ENCODE data around the gene SPG7.

Gene SPG7

DNA sequence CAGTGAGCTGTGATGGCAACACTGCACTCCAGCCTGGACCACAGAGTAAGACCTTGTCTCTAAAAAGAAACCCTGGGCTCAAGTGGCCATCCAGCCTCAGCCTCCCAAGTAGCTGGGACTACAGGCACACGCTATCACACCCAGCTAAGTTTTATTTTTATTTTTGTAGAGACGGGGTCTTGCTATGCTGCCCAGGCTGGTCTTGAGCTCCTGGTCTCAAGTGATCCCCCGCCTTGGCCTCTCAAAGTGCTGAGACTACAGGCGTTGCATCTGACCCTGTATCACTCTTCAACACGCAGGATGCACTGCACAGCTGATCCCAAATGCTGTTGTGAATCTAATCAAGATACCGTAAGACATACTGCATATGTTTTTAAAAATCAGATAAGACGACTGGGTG, 40.8 kb upstream of the SPG7 start:
- Histone ChIP-seq H3K4me3 (ENCODE audit: low read length in 2 of 2) (no peak overlapping the region), H3K27me3 (ENCODE audit: control insufficient read depth in 3 of 3, insufficient read depth in 3 of 3, low read depth in 1 of 3, low read length in 3 of 3) (no peaks in the 10 kb centered on the region), H2BK15ac (ENCODE audit: low read length) (no peak overlapping the region), H3K36me3 (replicated peaks in 1 of 2; ENCODE audit: control insufficient read depth in 2 of 2, insufficient read depth in 2 of 2, low read length in 2 of 2) (peaks cover 6 to 29% of the 10 kb centered on the region in 2 donors), H3K27ac (replicated peaks; ENCODE audit: low read length) (no peak overlapping the region), H2AFZ (ENCODE audit: low read length) (no peak overlapping the region), H3K4me1 (ENCODE audit: control insufficient read depth in 2 of 2, insufficient read depth in 1 of 2, low read depth in 1 of 2, low read length in 2 of 2) (peaks cover 8 to 18% of the 10 kb centered on the region in 2 donors), H3K23ac (ENCODE audit: low read depth, low read length, poor library complexity) (no peak overlapping the region), H4K91ac (ENCODE audit: low read depth, low read length, poor library complexity) (no peak overlapping the region), H3K18ac (ENCODE audit: low read length) (no peak overlapping the region), H3K79me1 (ENCODE audit: low read depth, low read length) (peaks cover 2% of the 10 kb centered on the region), H2BK12ac (ENCODE audit: low read length) (no peak overlapping the region), H2BK5ac (ENCODE audit: low read length) (no peak overlapping the region), H4K8ac (ENCODE audit: low read depth, low read length) (no peak overlapping the region), H3K9me3 (replicated peaks in 1 of 2; ENCODE audit: control insufficient read depth in 2 of 2, insufficient read depth in 1 of 2, low read depth in 1 of 2, low read length in 2 of 2) (peaks cover 0 to 10% of the 10 kb centered on the region in 2 donors), H3K14ac (ENCODE audit: low read length) (no peak overlapping the region), H2BK120ac (ENCODE audit: low read depth, low read length) (no peak overlapping the region), H3K4me2 (ENCODE audit: insufficient read depth, low read length, poor library complexity, severe bottlenecking) (no peak overlapping the region), H3K9ac (ENCODE audit: low read depth, low read length, poor library complexity) (no peak overlapping the region), H3K4ac (ENCODE audit: low read length) (no peak overlapping the region), H2AK5ac (ENCODE audit: low read depth, low read length) (no peak overlapping the region)
- WGBS, 2 donors (ENCODE audit: extremely low coverage in 2 of 2, insufficient read length in 2 of 2, insufficient replicate concordance in 1 of 2): no CpG with 5 or more reads among the region's 7 CpGs
- no peak for DNase-seq (ENCODE audit: low spot score)

DNA sequence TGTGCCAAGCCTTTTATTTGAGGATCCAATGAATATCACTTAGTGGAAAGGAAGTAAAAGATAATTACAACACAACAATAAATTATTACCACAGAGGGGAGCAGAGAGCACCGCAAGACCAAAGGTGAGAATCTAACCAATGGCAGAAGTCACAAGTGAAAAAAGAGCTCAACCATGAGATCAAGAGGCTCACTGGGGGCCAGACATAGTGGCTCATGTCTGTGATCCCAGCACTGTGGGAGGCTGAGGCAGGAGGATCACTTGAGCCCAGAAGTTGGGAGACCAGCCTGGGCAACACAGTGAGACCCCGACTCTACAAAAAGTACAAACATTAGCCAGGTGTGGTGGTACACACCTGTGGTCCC, 35.5 kb upstream of the SPG7 start:
- H3K9me3 ChIP-seq (replicated peaks in 1 of 2; ENCODE audit: control insufficient read depth in 2 of 2, insufficient read depth in 1 of 2, low read depth in 1 of 2, low read length in 2 of 2): peaks cover 0 to 4% of the 10 kb centered on the region in 2 donors
- H2BK5ac ChIP-seq (ENCODE audit: low read length): no peak overlapping the region
- peak overlapping the region; percentile 30 for H3K9ac ChIP-seq (ENCODE audit: low read depth, low read length, poor library complexity)
- no peak overlapping the region for H3K23ac ChIP-seq (ENCODE audit: low read depth, low read length, poor library complexity)
- H3K4me3 ChIP-seq (ENCODE audit: low read length in 2 of 2): no peak overlapping the region
- H3K27me3 ChIP-seq (ENCODE audit: control insufficient read depth in 3 of 3, insufficient read depth in 3 of 3, low read depth in 1 of 3, low read length in 3 of 3): no peaks in the 10 kb centered on the region
- H2BK120ac ChIP-seq (ENCODE audit: low read depth, low read length): no peak overlapping the region
- no peak overlapping the region for H3K18ac ChIP-seq (ENCODE audit: low read length)
- peaks cover 12% of the 10 kb centered on the region for H3K79me1 ChIP-seq (ENCODE audit: low read depth, low read length)
- H3K4me2 ChIP-seq (ENCODE audit: insufficient read depth, low read length, poor library complexity, severe bottlenecking): no peak overlapping the region
- H2BK15ac ChIP-seq (ENCODE audit: low read length): no peak overlapping the region
- no peak overlapping the region for H3K14ac ChIP-seq (ENCODE audit: low read length)
- no peak overlapping the region for H2AFZ ChIP-seq (ENCODE audit: low read length)
- no peak for DNase-seq (ENCODE audit: low spot score)
- H2AK5ac ChIP-seq (ENCODE audit: low read depth, low read length): no peak overlapping the region
- no peak overlapping the region for H2BK12ac ChIP-seq (ENCODE audit: low read length)
- no peak overlapping the region for H4K8ac ChIP-seq (ENCODE audit: low read depth, low read length)
- H3K36me3 ChIP-seq (replicated peaks in 1 of 2; ENCODE audit: control insufficient read depth in 2 of 2, insufficient read depth in 2 of 2, low read length in 2 of 2): peaks cover 3 to 33% of the 10 kb centered on the region in 2 donors
- no CpG with 5 or more reads among the region's 2 CpGs for WGBS, 2 donors (ENCODE audit: extremely low coverage in 2 of 2, insufficient read length in 2 of 2, insufficient replicate concordance in 1 of 2)
- H3K27ac ChIP-seq (replicated peaks; ENCODE audit: low read length): no peak overlapping the region
- H3K4ac ChIP-seq (ENCODE audit: low read length): no peak overlapping the region
- H4K91ac ChIP-seq (ENCODE audit: low read depth, low read length, poor library complexity): no peak overlapping the region
- H3K4me1 ChIP-seq (ENCODE audit: control insufficient read depth in 2 of 2, insufficient read depth in 1 of 2, low read depth in 1 of 2, low read length in 2 of 2): peaks cover 0 to 9% of the 10 kb centered on the region in 2 donors

DNA sequence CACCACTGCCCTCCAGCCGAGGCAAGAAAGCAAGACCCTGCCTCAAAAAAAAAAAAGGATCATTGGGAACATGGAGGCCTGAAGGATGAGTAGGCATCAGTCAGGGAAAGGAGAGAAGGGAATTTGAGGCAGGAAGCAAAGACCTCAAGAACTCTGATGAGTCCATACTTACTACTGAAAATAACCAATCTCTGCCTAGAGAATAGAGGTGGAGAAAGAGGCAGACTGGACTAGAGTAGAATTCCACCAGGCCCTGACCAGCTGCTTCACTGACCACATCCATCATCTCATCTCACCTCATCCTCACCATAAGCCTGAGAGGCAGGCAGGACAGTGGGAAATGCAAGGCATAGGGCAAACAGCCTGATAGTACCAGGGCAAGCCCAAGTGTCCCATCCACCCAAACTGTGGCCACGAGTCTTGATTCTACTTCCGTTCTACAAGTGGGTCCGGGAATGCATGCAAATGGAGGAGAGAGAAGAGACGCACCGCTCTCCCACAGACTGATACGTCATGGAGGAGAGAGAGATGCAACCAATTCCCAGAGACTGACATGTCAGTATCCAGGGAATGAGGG, 35.0 kb upstream of the SPG7 start:
- H3K18ac ChIP-seq (ENCODE audit: low read length): no peak overlapping the region
- H3K9me3 ChIP-seq (replicated peaks in 1 of 2; ENCODE audit: control insufficient read depth in 2 of 2, insufficient read depth in 1 of 2, low read depth in 1 of 2, low read length in 2 of 2): peaks cover 0 to 4% of the 10 kb centered on the region in 2 donors
- H3K14ac ChIP-seq (ENCODE audit: low read length): no peak overlapping the region
- H2BK5ac ChIP-seq (ENCODE audit: low read length): no peak overlapping the region
- H3K36me3 ChIP-seq (replicated peaks in 1 of 2; ENCODE audit: control insufficient read depth in 2 of 2, insufficient read depth in 2 of 2, low read length in 2 of 2): peaks cover 2 to 28% of the 10 kb centered on the region in 2 donors
- no peak overlapping the region for H4K8ac ChIP-seq (ENCODE audit: low read depth, low read length)
- H3K4ac ChIP-seq (ENCODE audit: low read length): no peak overlapping the region
- peaks cover 0 to 9% of the 10 kb centered on the region in 2 donors for H3K4me1 ChIP-seq (ENCODE audit: control insufficient read depth in 2 of 2, insufficient read depth in 1 of 2, low read depth in 1 of 2, low read length in 2 of 2)
- no CpG with 5 or more reads among the region's 7 CpGs for WGBS, 2 donors (ENCODE audit: extremely low coverage in 2 of 2, insufficient read length in 2 of 2, insufficient replicate concordance in 1 of 2)
- H2BK120ac ChIP-seq (ENCODE audit: low read depth, low read length): no peak overlapping the region
- no peak for DNase-seq (ENCODE audit: low spot score)
- H3K4me3 ChIP-seq (ENCODE audit: low read length in 2 of 2): no peak overlapping the region
- peaks cover 12% of the 10 kb centered on the region for H3K79me1 ChIP-seq (ENCODE audit: low read depth, low read length)
- no peak overlapping the region for H2BK15ac ChIP-seq (ENCODE audit: low read length)
- no peak overlapping the region for H3K4me2 ChIP-seq (ENCODE audit: insufficient read depth, low read length, poor library complexity, severe bottlenecking)
- no peak overlapping the region for H2AFZ ChIP-seq (ENCODE audit: low read length)
- H2AK5ac ChIP-seq (ENCODE audit: low read depth, low read length): no peak overlapping the region
- no peak overlapping the region for H2BK12ac ChIP-seq (ENCODE audit: low read length)
- H3K27ac ChIP-seq (replicated peaks; ENCODE audit: low read length): no peak overlapping the region
- H3K9ac ChIP-seq (ENCODE audit: low read depth, low read length, poor library complexity): peak overlapping the region; percentile 30
- no peaks in the 10 kb centered on the region for H3K27me3 ChIP-seq (ENCODE audit: control insufficient read depth in 3 of 3, insufficient read depth in 3 of 3, low read depth in 1 of 3, low read length in 3 of 3)
- H4K91ac ChIP-seq (ENCODE audit: low read depth, low read length, poor library complexity): no peak overlapping the region
- no peak overlapping the region for H3K23ac ChIP-seq (ENCODE audit: low read depth, low read length, poor library complexity)

DNA sequence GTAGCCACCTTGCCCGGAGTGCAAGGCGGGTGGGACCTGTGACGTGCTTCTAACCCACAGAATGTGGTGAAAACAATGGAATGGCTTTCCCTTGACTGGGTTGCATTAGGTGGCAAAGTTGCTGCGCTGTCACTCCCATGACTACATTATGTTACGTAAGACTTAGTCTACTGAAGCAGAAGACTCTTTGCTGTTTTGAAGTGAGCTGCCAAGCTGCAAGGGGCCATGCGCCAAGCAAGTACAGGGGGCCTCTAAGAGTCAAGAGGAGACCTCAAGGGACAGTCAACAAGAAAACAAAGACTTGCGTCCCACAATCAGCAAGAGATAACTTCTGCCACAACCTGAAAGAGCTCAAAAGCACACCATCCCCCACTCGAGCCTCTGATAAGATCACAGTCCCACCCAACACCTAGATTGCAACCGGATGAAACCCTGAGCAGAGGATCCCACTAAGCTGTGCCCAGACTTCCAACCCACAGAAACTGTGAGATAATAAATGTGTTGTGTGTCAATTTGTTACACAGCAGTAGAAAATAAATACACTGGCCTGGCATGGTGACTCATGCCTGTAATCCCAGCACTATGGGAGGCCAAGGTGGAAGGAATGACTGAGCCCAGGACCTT, 34.3 kb upstream of the SPG7 start:
- Histone ChIP-seq H2BK120ac (ENCODE audit: low read depth, low read length) (no peak overlapping the region), H3K27me3 (ENCODE audit: control insufficient read depth in 3 of 3, insufficient read depth in 3 of 3, low read depth in 1 of 3, low read length in 3 of 3) (no peaks in the 10 kb centered on the region), H3K9me3 (replicated peaks in 1 of 2; ENCODE audit: control insufficient read depth in 2 of 2, insufficient read depth in 1 of 2, low read depth in 1 of 2, low read length in 2 of 2) (peaks cover 0 to 4% of the 10 kb centered on the region in 2 donors), H3K79me1 (ENCODE audit: low read depth, low read length) (peaks cover 14% of the 10 kb centered on the region), H2BK5ac (ENCODE audit: low read length) (no peak overlapping the region), H2BK15ac (ENCODE audit: low read length) (no peak overlapping the region), H4K8ac (ENCODE audit: low read depth, low read length) (no peak overlapping the region), H3K4me1 (ENCODE audit: control insufficient read depth in 2 of 2, insufficient read depth in 1 of 2, low read depth in 1 of 2, low read length in 2 of 2) (peaks cover 2 to 10% of the 10 kb centered on the region in 2 donors), H3K4ac (ENCODE audit: low read length) (no peak overlapping the region), H3K36me3 (replicated peaks in 1 of 2; ENCODE audit: control insufficient read depth in 2 of 2, insufficient read depth in 2 of 2, low read length in 2 of 2) (peaks cover 2 to 21% of the 10 kb centered on the region in 2 donors), H2BK12ac (ENCODE audit: low read length) (no peak overlapping the region), H3K9ac (ENCODE audit: low read depth, low read length, poor library complexity) (no peak overlapping the region), H3K4me2 (ENCODE audit: insufficient read depth, low read length, poor library complexity, severe bottlenecking) (no peak overlapping the region), H2AFZ (ENCODE audit: low read length) (no peak overlapping the region), H3K23ac (ENCODE audit: low read depth, low read length, poor library complexity) (no peak overlapping the region), H2AK5ac (ENCODE audit: low read depth, low read length) (no peak overlapping the region), H3K14ac (ENCODE audit: low read length) (no peak overlapping the region), H4K91ac (ENCODE audit: low read depth, low read length, poor library complexity) (no peak overlapping the region), H3K18ac (ENCODE audit: low read length) (no peak overlapping the region), H3K4me3 (ENCODE audit: low read length in 2 of 2) (no peak overlapping the region), H3K27ac (replicated peaks; ENCODE audit: low read length) (no peak overlapping the region)
- no peak for DNase-seq (ENCODE audit: low spot score)
- WGBS, 2 donors (ENCODE audit: extremely low coverage in 2 of 2, insufficient read length in 2 of 2, insufficient replicate concordance in 1 of 2): no CpG with 5 or more reads among the region's 9 CpGs
